Liver (tissue), 9 donors: ENCODE measurements around the gene NRAS. TPM values are rescaled to one million over a fixed set of nuclear protein-coding genes. Genes with fewer than 3 reads are reported as not detected.

Source experiments
- DNase-seq: peaks from one replicate; pipeline ENCODE4 v3.0.0-alpha.2; 2017; ENCODE audit warnings: low spot score
- H3K27ac ChIP-seq, 2 donors: one replicate each; pipeline ENCODE4 v1.7.0; 2013; ENCODE audit warnings: inconsistent platforms in 2 of 2, low read length in 2 of 2, control low read depth in 1 of 2, low read depth in 1 of 2, mild to moderate bottlenecking in 1 of 2
- H3K27me3 ChIP-seq, 4 donors: one replicate each; pipeline versions ENCODE4 v1.6.1 to v1.7.0; 2013; ENCODE audit warnings: low read length in 3 of 4, inconsistent platforms in 1 of 4, mild to moderate bottlenecking in 1 of 4, moderate library complexity in 1 of 4; ENCODE audit not compliant: control insufficient read depth in 4 of 4, insufficient read depth in 4 of 4
- H3K36me3 ChIP-seq, 4 donors: one replicate each; pipeline versions ENCODE4 v1.6.1 to v1.7.0; 2013; ENCODE audit warnings: low read length in 3 of 4, mild to moderate bottlenecking in 3 of 4, low read depth in 1 of 4, moderate library complexity in 1 of 4; ENCODE audit not compliant: control insufficient read depth in 4 of 4, insufficient read depth in 3 of 4
- H3K4me1 ChIP-seq, 4 donors: one replicate each; pipeline versions ENCODE4 v1.6.1 to v1.7.0; 2013; ENCODE audit warnings: low read length in 3 of 4, mild to moderate bottlenecking in 3 of 4, moderate library complexity in 1 of 4; ENCODE audit not compliant: control insufficient read depth in 4 of 4, insufficient read depth in 4 of 4
- H3K4me3 ChIP-seq, 3 donors: one replicate each; pipeline versions ENCODE4 v1.6.1 to v1.7.0; 2013; ENCODE audit warnings: low read length in 3 of 3, control low read depth in 1 of 3, low read depth in 1 of 3, mild to moderate bottlenecking in 1 of 3
- H3K9ac ChIP-seq, 2 donors: one replicate each; pipeline ENCODE4 v1.7.0; 2013; ENCODE audit warnings: low read length in 2 of 2, mild to moderate bottlenecking in 2 of 2, moderate library complexity in 2 of 2, control low read depth in 1 of 2, low read depth in 1 of 2
- H3K9me3 ChIP-seq, 4 donors: one replicate each; pipeline versions ENCODE4 v1.6.1 to v1.7.0; 2013; ENCODE audit warnings: low read length in 3 of 4; ENCODE audit not compliant: control insufficient read depth in 4 of 4
- EGR1 ChIP-seq, 2 donors: IDR thresholded peaks; 2 replicates each; pipeline ENCODE4 v1.6.1; 2016 to 2018; ENCODE audit warnings: antibody characterized with exemption in 2 of 2, low read depth in 2 of 2
- FOXA1 ChIP-seq: IDR thresholded peaks from 2 replicates; pipeline ENCODE4 v1.6.1; 2016; ENCODE audit warnings: antibody characterized with exemption
- FOXA2 ChIP-seq: IDR thresholded peaks from 2 replicates; pipeline ENCODE4 v1.6.1; 2016; ENCODE audit warnings: antibody characterized with exemption
- GABPA ChIP-seq, 2 donors: IDR thresholded peaks in 1 of 2; conservative IDR thresholded peaks in 1 of 2; 2 replicates each; pipeline ENCODE4 v1.6.1; 2016; ENCODE audit warnings: antibody characterized with exemption in 2 of 2, mild to moderate bottlenecking in 1 of 2, moderate library complexity in 1 of 2
- HNF4A ChIP-seq, 2 donors: conservative IDR thresholded peaks; 2 replicates each; pipeline ENCODE4 v1.6.1; 2016; ENCODE audit warnings: antibody characterized with exemption in 2 of 2, mild to moderate bottlenecking in 2 of 2
- HNF4G ChIP-seq: IDR thresholded peaks from 2 replicates; pipeline ENCODE4 v1.6.1; 2016; ENCODE audit warnings: antibody characterized with exemption
- JUND ChIP-seq, 2 donors: IDR thresholded peaks; 2 replicates each; pipeline ENCODE4 v1.6.1; 2016; ENCODE audit warnings: antibody characterized with exemption in 2 of 2
- NR2F2 ChIP-seq: IDR thresholded peaks from 2 replicates; pipeline ENCODE4 v1.6.1; 2016; ENCODE audit warnings: antibody characterized with exemption
- RAD21 ChIP-seq, 2 donors: IDR thresholded peaks; 2 replicates each; pipeline ENCODE4 v1.6.1; 2016; ENCODE audit warnings: antibody characterized with exemption in 2 of 2, mild to moderate bottlenecking in 2 of 2
- RXRA ChIP-seq, 2 donors: IDR thresholded peaks; 2 replicates each; pipeline ENCODE4 v1.6.1; 2017 to 2018; ENCODE audit warnings: antibody characterized with exemption in 2 of 2, mild to moderate bottlenecking in 1 of 2
- SP1 ChIP-seq: IDR thresholded peaks from 2 replicates; pipeline ENCODE4 v1.6.1; 2018; ENCODE audit warnings: antibody characterized with exemption, mild to moderate bottlenecking
- TAF1 ChIP-seq: conservative IDR thresholded peaks from 2 replicates; pipeline ENCODE4 v1.6.1; 2016; ENCODE audit warnings: antibody characterized with exemption, mild to moderate bottlenecking
- YY1 ChIP-seq: IDR thresholded peaks from 2 replicates; pipeline ENCODE4 v1.6.1; 2016; ENCODE audit warnings: antibody characterized with exemption, mild to moderate bottlenecking
- WGBS: extraction: QIAGEN DNeasy Blood & Tissue Kit; methylation state at CpG from one replicate; pipeline ENCODE4 v1.1.7; 2013; 5-methylcytosine and 5-hydroxymethylcytosine counted together
- polyA plus RNA-seq, 2 donors: library from polyadenylated mRNA; stranded (reverse) in 1 of 2; unstranded in 1 of 2; fragments of 200-250 nt in 1 of 2; fragments of >200 nt in 1 of 2; fragmentation: Nextera tagmentation in 1 of 2; extraction: Ambion mirVana in 1 of 2; gene quantifications; one replicate each; pipeline versions ENCODE4 v1.2.1 to v1.2.3, GENCODE V29; 2013 to 2015
- total RNA-seq, 2 donors: library from RNA; depleted of rRNA; stranded (reverse); fragments of >200 nt; gene quantifications; one replicate each; pipeline ENCODE4 v1.2.3, GENCODE V29; 2014
- TF ChIP-seq, protein P1 (sequence below): IDR thresholded peaks from 2 replicates; pipeline ENCODE4 v1.6.1; 2016; ENCODE audit warnings: antibody characterized with exemption
- TF ChIP-seq, protein P2 (sequence below): IDR thresholded peaks from 2 replicates; pipeline ENCODE4 v1.6.1; 2016; ENCODE audit warnings: antibody characterized with exemption, mild to moderate bottlenecking
- TF ChIP-seq, protein P3 (sequence below): fragments of 150-350 bp; IDR thresholded peaks from 2 replicates; pipeline ENCODE4 v1.5.1; 2017; ENCODE audit warnings: improper control_type of control experiment, low read depth, low read length; ENCODE audit not compliant: missing input control
- TF ChIP-seq, protein P4 (sequence below): IDR thresholded peaks from 2 replicates; pipeline ENCODE4 v1.6.1; 2016; ENCODE audit warnings: antibody characterized with exemption
- TF ChIP-seq, protein P5 (sequence below): IDR thresholded peaks from 2 replicates; pipeline ENCODE4 v1.6.1; 2016; ENCODE audit warnings: antibody characterized with exemption
- donor health status: healthy.
- donor health status: healthy.
- donor health status: healthy.
- donor health status: healthy.
- donor health status: healthy.

Gene NRAS
- total and polyA plus RNA-seq, 4 donors = 6.7 to 36.0 (median 13.4) TPM

DNA sequence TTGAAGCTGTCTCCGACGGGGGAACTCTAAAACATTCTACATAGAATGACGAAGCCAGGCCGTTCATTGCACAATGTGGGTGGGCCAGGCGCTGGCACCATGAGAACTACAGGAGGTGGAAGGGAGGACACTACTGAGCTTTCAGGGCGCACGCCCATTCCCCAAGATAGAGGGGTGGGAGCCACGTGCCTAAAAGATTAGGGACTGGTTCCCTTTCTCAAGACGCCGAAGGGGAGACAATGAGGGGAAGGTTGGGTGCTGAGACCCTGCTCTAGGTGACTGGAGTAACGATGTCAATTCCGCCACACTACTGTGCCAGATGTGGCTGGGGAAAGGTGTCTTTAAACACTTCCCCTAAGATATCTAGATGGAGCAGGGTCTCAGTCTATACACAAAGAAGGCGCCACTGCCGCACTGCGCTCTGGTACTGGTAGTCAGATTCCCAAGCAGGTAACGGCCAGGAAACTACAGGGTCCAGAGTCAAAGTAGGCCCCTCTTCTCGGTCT, 40.4 kb upstream of the NRAS start:
- Histone ChIP-seq H3K9me3 (no peaks in the 10 kb centered on the region), H3K4me1 (peaks cover 4 to 45% (median 43%) of the 10 kb centered on the region in 4 donors), H3K4me3 (peak overlapping the region; percentile 76 to 96 (median 88)), H3K27ac (peak overlapping the region; percentile 98), H3K36me3 (no peaks in the 10 kb centered on the region), H3K9ac (peak overlapping the region; percentile 96 to 98), H3K27me3 (no peaks in the 10 kb centered on the region)
- DNase-seq = no peak
- under 1% methylated on average over 17 of the region's 17 CpGs for WGBS
- TF ChIP-seq RXRA (IDR thresholded peaks at IDR 0.05) (no peak), GABPA (IDR thresholded peaks at IDR 0.05 in 1 of 2, conservative IDR thresholded peaks at IDR 0.05 in 1 of 2) (no peak), RAD21 (IDR thresholded peaks at IDR 0.05) (no peak), SP1 (no peak), FOXA2 (no peak), HNF4A (conservative IDR thresholded peaks at IDR 0.05) (no peak), NR2F2 (no peak), JUND (IDR thresholded peaks at IDR 0.05) (no peak), FOXA1 (no peak), EGR1 (IDR thresholded peaks at IDR 0.05; ENCODE audit: low read depth in 2 of 2) (no peak), YY1 (no peak), TAF1 (no peak), HNF4G (no peak)
- TF ChIP-seq, protein P1, sequence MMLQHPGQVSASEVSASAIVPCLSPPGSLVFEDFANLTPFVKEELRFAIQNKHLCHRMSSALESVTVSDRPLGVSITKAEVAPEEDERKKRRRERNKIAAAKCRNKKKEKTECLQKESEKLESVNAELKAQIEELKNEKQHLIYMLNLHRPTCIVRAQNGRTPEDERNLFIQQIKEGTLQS = no peak
- TF ChIP-seq, protein P2, sequence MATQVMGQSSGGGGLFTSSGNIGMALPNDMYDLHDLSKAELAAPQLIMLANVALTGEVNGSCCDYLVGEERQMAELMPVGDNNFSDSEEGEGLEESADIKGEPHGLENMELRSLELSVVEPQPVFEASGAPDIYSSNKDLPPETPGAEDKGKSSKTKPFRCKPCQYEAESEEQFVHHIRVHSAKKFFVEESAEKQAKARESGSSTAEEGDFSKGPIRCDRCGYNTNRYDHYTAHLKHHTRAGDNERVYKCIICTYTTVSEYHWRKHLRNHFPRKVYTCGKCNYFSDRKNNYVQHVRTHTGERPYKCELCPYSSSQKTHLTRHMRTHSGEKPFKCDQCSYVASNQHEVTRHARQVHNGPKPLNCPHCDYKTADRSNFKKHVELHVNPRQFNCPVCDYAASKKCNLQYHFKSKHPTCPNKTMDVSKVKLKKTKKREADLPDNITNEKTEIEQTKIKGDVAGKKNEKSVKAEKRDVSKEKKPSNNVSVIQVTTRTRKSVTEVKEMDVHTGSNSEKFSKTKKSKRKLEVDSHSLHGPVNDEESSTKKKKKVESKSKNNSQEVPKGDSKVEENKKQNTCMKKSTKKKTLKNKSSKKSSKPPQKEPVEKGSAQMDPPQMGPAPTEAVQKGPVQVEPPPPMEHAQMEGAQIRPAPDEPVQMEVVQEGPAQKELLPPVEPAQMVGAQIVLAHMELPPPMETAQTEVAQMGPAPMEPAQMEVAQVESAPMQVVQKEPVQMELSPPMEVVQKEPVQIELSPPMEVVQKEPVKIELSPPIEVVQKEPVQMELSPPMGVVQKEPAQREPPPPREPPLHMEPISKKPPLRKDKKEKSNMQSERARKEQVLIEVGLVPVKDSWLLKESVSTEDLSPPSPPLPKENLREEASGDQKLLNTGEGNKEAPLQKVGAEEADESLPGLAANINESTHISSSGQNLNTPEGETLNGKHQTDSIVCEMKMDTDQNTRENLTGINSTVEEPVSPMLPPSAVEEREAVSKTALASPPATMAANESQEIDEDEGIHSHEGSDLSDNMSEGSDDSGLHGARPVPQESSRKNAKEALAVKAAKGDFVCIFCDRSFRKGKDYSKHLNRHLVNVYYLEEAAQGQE = no peak
- TF ChIP-seq, protein P3, sequence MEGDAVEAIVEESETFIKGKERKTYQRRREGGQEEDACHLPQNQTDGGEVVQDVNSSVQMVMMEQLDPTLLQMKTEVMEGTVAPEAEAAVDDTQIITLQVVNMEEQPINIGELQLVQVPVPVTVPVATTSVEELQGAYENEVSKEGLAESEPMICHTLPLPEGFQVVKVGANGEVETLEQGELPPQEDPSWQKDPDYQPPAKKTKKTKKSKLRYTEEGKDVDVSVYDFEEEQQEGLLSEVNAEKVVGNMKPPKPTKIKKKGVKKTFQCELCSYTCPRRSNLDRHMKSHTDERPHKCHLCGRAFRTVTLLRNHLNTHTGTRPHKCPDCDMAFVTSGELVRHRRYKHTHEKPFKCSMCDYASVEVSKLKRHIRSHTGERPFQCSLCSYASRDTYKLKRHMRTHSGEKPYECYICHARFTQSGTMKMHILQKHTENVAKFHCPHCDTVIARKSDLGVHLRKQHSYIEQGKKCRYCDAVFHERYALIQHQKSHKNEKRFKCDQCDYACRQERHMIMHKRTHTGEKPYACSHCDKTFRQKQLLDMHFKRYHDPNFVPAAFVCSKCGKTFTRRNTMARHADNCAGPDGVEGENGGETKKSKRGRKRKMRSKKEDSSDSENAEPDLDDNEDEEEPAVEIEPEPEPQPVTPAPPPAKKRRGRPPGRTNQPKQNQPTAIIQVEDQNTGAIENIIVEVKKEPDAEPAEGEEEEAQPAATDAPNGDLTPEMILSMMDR = no peak
- TF ChIP-seq, protein P4, sequence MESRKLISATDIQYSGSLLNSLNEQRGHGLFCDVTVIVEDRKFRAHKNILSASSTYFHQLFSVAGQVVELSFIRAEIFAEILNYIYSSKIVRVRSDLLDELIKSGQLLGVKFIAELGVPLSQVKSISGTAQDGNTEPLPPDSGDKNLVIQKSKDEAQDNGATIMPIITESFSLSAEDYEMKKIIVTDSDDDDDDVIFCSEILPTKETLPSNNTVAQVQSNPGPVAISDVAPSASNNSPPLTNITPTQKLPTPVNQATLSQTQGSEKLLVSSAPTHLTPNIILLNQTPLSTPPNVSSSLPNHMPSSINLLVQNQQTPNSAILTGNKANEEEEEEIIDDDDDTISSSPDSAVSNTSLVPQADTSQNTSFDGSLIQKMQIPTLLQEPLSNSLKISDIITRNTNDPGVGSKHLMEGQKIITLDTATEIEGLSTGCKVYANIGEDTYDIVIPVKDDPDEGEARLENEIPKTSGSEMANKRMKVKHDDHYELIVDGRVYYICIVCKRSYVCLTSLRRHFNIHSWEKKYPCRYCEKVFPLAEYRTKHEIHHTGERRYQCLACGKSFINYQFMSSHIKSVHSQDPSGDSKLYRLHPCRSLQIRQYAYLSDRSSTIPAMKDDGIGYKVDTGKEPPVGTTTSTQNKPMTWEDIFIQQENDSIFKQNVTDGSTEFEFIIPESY = no peak
- TF ChIP-seq, protein P5, sequence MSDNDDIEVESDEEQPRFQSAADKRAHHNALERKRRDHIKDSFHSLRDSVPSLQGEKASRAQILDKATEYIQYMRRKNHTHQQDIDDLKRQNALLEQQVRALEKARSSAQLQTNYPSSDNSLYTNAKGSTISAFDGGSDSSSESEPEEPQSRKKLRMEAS = no peak
